GM18870 (cell line): Measurements from ENCODE around the gene ERLEC1.
"Not testable (repeated sequence)": the region's sequence is repeated elsewhere in the genome, so short reads cannot be mapped to it uniquely, and the experiment has no call there.

ENCODE experiments used
- ATAC-seq: cut with Tn5 transposase; IDR thresholded peaks from one replicate; pipeline ENCODE4 v1.9.1; 2021; ENCODE audit warnings: moderate library complexity; ENCODE audit not compliant: unreplicated experiment

ERLEC1 gene

GRCh38 chr2:53782676-53783075 is 4.2 kb upstream of the ERLEC1 start:
- no peak for ATAC-seq

DNA sequence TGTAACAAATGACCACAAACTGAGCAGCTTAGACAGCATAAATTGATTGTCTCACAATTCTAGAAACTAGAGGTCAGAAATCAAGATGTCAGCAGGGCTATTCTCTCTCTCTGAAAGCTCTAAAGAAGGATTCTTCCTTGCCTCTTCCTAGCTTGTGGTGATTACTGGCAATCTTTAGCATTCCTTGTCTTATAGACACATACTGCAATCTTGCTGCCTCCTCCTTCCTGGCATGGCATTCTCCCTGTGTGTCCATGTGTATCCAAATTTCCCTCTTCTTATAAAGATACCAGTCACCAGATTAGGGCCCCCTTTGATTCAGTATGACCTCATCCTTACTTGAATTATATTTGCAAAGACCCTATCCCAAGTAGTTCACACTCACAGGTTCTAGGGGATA is 2.4 kb upstream of the ERLEC1 start:
- ATAC-seq = no peak

DNA sequence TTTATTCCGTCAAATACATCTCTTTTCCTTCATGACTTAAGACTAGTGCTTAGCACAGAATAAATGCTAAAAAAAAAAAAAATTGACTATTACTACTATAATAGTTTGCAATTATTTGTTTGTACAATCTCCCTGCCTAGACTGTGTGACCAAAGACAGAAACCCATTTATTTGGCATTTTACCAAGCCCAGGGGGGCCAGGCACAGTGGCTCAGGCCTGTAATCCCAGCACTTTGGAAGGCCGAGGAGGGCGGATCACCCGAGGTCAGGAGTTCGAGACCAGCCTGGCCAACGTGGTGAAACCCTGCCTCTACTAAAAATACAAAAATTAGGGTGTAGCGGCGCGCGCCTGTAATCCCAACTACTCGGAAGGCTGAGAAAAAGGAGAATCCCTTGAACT is 1.5 kb upstream of the ERLEC1 start:
- ATAC-seq = no peak

GRCh38 chr2:53786352-53786704 is 516 bp upstream of the ERLEC1 start:
- peak; percentile 8 for ATAC-seq

DNA sequence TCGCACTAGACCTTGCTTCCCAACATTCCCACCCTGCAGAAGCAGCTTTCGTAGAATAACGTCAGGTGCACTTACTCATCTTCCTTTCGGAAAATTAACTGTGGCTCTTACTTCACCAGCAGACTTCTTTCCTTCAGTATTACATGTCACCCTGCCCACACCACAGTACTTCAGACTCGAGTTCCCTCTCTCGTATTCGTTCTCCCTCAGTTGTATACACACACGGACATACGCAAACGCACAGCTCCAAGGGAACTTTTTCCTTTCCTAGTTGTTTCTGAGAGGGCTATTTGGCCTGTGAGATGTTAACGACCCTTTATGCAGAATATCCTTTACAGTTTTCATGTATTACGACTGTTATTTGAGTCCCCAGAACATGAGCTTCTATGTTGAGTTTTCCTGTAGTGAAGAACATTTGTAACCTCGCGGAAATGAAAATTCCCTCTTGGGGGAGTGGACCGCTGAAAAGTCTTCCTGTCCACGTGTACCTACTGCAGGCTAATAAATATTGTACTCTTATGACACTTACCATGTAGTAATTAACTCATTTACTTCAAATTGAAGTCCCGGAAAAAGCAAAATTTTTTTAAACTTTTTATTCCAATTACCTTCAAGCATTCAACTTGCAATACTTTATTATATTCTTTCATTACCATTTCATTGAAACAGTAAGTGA is 908 bp downstream of the ERLEC1 start:
- peak; percentile 18 for ATAC-seq

- ATAC-seq = no peak
Observed at GRCh38 chr2:53793261-53793660, 6.4 kb downstream of the ERLEC1 start.

- no peak for ATAC-seq
Observed at GRCh38 chr2:53793821-53794220, 7.0 kb downstream of the ERLEC1 start.

- ATAC-seq = no peak
Observed at GRCh38 chr2:53801547-53801946, 14.7 kb downstream of the ERLEC1 start.

DNA sequence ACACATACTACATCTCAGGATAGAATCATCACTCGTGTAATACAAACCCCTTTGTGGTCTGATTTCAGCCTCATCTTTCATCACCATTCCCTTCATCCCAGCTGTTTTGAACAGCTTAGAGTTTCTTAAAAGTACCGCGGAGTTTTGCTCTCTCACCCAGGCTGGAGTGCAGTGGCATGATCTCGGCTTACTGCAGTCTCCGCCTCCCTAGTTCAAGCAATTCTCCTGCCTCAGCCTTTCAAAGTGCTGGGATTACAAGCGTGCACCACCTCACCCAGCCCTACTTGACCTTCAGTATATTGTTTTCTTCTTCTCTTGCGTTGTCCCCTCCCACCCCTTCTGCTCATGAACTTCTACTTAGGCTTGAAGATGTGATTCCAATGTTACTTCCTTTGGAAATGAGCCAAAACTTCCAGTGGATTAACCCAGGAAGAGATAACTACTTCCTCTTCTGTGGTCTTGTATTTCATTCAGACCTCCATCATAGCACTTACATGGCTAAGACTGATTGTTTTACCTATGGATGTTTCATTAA is 15.8 kb downstream of the ERLEC1 start:
- no peak for ATAC-seq

GRCh38 chr2:53811601-53812000 is 24.8 kb downstream of the ERLEC1 start:
- no peak for ATAC-seq

DNA sequence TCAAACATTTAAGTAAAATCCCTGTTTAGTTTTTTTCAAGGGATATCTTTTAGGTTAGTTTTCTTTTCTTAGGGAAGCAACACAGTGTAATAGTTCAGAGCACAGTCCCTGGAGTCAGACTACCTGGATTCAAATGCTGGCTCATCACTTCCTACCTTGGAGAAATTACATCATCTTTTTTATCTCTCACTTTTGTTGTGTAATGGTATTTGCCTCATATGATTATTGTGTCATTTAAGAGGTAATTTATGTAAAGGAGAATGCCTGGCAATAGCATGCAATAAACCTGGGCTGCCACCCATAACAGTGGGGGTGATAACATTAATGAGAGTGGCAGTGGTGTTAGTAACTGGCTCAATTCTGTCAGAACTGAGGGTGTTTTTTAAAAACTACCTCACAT is 26.3 kb downstream of the ERLEC1 start:
- ATAC-seq = no peak

DNA sequence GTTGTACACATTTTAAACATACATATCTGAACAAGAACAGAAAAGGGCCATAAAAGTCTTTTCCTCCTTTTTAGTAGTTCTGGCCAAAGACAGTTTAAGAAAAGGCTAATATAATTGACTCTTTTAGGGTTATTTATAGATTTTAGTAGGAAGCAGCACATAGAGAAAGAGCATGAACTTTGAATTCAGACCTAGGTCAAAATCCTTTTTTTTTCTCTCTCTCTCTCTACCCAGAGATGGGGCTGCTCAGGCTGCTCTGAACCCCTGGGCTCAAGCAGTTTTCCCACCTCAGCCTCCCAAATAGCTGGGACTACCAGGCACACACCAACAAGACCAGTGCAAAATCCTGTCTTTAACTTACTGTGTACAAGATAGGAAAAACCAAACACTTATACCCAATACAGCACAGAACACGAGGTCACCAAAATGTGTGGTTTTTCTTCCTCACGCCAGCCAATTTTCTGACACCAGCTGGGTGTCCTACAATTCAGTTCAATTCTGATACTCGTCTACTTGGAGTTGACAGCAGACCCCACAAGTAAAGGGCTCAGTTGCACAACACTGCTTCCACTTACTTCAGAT is 32.1 kb downstream of the ERLEC1 start:
- ATAC-seq = no peak

DNA sequence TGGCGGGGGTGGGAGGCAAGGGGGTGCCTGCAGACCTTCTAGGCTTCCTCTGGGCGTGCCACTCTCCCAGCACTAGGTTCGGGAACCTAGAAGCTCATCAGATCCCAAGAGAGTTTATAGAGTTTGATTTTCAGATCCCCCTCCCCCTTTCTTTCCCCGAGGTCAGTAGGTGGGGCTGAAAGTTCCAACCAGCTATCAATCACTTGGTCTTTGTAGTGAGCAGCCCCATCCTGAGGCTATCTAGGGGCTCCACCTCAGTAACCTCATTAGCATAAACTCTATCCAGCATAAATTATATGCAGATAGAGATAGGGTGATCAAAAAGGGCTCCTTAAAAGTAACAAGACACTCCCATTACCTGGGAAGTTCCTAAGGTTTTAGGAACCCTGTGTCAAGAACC is 32.8 kb downstream of the ERLEC1 start:
- no peak for ATAC-seq

DNA sequence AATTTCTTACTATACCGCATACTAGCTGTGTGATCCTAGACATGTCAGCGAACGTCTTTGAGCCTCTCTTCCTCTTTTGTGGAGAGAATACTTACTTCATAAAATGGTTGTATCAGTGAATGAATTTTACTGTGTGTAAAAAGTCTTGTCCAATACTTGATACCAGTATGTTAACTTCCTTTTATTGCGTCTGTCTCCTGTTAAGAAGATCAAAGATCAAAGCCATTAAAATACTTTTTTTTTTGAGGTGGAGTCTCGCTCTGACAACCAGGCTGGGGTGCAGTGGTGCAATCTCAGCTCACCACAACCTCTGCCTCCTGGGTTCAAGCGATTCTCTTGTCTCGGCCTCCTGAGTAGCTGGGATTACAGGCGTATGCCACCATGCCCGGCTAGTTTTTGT is 33.2 kb downstream of the ERLEC1 start:
- ATAC-seq = no peak

DNA sequence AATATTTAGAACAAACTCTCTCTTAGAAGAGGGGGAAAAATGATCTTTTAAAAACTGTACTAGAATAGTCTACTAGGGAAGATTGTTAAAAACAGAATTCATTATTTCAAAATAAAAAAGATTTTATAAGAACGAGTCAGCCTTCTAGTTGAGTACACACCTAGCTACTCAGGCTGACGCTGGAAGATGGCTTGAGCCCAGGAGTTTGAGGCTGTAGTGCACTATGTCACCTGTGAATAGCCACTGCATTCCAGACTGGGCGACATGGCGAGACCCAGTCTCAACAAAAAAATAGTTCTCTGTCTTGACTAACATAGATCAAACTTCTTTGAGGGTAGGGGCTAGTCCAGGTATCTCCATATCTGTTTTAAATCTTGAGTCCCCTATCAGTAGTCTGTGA is 33.9 kb downstream of the ERLEC1 start:
- no peak for ATAC-seq

- ATAC-seq = no peak
Observed at GRCh38 chr2:53821810-53822209, 35.0 kb downstream of the ERLEC1 start.

- not testable (repeated sequence) for ATAC-seq
Observed at GRCh38 chr2:53823639-53824038, 36.8 kb downstream of the ERLEC1 start.

GRCh38 chr2:53826030-53826410 is 39.2 kb downstream of the ERLEC1 start:
- ATAC-seq = no peak

- ATAC-seq = no peak
Observed at GRCh38 chr2:53826587-53827397, 39.9 kb downstream of the ERLEC1 start.

DNA sequence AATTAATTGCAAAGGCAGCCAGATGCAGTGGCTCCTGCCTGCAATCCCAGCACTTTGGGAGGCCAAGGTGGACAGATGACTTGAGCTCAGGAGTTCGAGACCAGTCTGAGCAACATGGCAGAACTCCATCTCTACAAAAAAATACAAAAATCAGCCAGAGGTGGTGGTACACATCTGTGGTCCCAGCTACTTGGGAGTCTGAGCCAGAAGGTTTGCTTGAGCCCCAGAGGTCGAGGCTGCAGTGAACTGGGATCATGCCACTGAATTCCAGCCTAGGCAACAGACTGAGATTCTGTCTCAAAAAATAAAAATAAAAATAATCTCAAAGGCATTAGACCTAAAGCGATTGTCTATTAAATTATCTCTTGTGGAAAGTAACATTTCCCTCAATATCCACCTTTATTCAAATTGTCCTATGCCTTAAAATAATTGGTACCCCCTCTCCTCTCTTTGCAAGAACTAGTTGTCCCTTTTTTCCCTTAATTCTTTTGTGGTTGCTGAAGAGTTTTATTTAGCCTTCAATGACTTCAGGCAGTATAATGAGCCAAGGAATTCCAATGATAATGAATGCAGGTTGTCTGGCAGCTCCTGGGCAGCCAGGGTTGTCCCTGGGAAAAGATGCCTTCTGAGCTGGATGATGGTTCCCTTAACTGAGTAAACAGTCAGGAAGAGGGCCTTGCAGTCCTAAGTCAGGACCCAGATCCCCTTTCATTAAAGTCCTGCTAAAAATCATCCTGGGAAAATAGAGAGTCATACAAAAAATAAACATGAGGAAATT is 40.7 kb downstream of the ERLEC1 start:
- ATAC-seq = no peak

DNA sequence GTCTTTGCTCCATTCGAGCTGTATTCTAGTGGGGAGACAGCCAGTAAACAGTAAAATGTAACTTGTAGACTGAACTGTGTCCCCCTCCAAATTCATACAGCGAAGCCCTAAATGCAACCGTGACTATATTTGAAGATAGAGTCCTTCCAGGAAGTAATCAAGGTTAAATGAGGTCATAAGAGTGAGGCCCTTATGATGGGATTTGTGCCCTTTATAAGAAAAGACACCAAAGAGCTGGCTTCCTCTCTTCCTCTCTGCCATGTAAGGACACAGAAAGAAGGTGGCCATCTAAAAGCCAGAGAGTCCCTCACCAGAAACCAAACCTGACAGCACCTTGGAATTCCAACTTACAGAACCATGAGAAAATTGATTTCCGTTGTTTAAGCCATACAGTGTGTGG is 41.5 kb downstream of the ERLEC1 start:
- no peak for ATAC-seq
